Karpas-422 (cell line): ENCODE measurements around the gene CCDC85C. TPM values are rescaled to one million over a fixed set of nuclear protein-coding genes. Genes with fewer than 3 reads are reported as not detected.

Experiments
- DNase-seq: peaks from one replicate; pipeline ENCODE4 v3.0.0-alpha.2; 2015
- H2AFZ ChIP-seq: fragments of 200-600 bp; sonication (generic); 2 replicates; pipeline ENCODE4 v1.6.1; 2014; ENCODE audit warnings: antibody characterized with exemption, low read length, mixed read lengths
- H3K27ac ChIP-seq: fragments of 200-600 bp; sonication (generic); 2 replicates; pipeline ENCODE4 v1.5.1; 2014; ENCODE audit warnings: mild to moderate bottlenecking, low read length, moderate library complexity
- H3K27me3 ChIP-seq: fragments of 200-600 bp; sonication (generic); 2 replicates; pipeline ENCODE4 v1.6.1; 2014; ENCODE audit warnings: low read length, mixed read lengths
- H3K36me3 ChIP-seq: fragments of 200-600 bp; sonication (generic); 2 replicates; pipeline ENCODE4 v1.6.1; 2014; ENCODE audit warnings: low read length, mixed read lengths; ENCODE audit not compliant: insufficient read depth
- H3K4me1 ChIP-seq: fragments of 200-600 bp; sonication (generic); 2 replicates; pipeline ENCODE4 v1.6.1; 2014; ENCODE audit warnings: mild to moderate bottlenecking, low read length, mixed read lengths
- H3K4me2 ChIP-seq: fragments of 200-600 bp; sonication (generic); 2 replicates; pipeline ENCODE4 v1.6.1; 2014; ENCODE audit warnings: low read length, low read depth, mild to moderate bottlenecking; ENCODE audit not compliant: poor library complexity, severe bottlenecking
- H3K4me3 ChIP-seq: fragments of 200-600 bp; sonication (generic); 2 replicates; pipeline ENCODE4 v1.5.1; 2014; ENCODE audit warnings: mild to moderate bottlenecking, antibody characterized with exemption, low read length, mixed read lengths
- H3K79me2 ChIP-seq: fragments of 200-600 bp; sonication (generic); 2 replicates; pipeline ENCODE4 v1.6.1; 2014; ENCODE audit warnings: mild to moderate bottlenecking, low read length, mixed read lengths
- H3K9ac ChIP-seq: fragments of 200-600 bp; sonication (generic); 2 replicates; pipeline ENCODE4 v1.6.0; 2014; ENCODE audit warnings: low read length
- H3K9me2 ChIP-seq: fragments of 200-600 bp; sonication (generic), shearing (Covaris generic); replicated peaks from 2 replicates; pipeline ENCODE4 v1.6.0; 2014; ENCODE audit warnings: mild to moderate bottlenecking, low read length, moderate library complexity; ENCODE audit not compliant: insufficient read depth
- H3K9me3 ChIP-seq: fragments of 300-700, 200-600 bp; sonication (generic); 2 replicates; pipeline ENCODE4 v1.6.1; 2014; ENCODE audit warnings: low read length, mixed read lengths
- H4K20me1 ChIP-seq: fragments of 200-600 bp; sonication (generic); 2 replicates; pipeline ENCODE4 v1.6.1; 2014; ENCODE audit warnings: mild to moderate bottlenecking, antibody characterized with exemption, low read length, low read depth; ENCODE audit not compliant: insufficient read depth
- total RNA-seq: library from RNA; depleted of rRNA; stranded (reverse); fragments of >200 nt; shearing (Covaris generic); gene quantifications from 2 replicates; pipeline ENCODE4 v1.2.3, GENCODE V29; 2014; ENCODE audit warnings: low replicate concordance

CCDC85C gene
- total RNA-seq, 1 experiment from 2014 or later, result 18.3 TPM

DNA sequence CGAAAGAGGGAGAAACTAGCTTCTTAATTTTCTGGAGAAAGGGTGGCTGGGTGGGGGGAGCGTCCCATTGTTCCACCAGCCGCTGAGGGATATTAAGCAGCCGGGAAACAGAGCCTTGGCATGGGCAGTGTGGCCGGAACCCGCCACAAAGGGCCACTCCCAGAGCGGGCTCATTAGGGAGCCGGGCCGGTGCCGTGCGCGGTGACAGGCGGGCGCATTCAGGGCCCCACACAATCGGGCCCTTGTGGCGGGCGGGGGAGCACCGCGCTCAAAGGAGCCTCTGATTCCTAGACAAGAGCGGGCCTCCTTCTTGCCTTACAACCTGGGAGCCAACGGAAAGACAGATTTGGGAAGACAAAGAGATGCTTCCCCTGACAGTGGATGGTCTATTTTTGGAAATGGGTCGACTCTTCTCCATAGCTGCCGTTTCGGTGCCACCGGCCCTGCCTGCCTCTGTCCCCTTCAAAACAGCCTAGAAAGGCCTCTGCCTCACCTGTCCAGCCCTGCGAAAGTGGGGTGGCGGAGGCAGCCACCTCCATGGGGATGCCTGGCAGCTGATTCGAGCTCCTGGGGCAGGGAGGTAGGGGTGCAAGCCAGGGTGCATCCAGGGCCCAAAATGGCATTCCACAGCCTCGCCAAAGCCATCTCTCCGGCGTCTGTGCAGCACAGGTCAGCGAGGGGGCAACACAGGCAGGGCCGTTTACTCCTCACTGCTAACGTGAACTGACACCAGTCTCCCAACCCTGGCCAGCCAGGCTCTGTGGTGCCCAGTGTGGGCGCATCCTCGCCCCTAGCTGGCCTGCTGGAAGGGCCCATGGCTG lies 10.9 kb downstream of the CCDC85C start:
- H3K79me2 ChIP-seq, result no peaks in the 10 kb centered on the region
- H3K4me3 ChIP-seq, result no peak overlapping the region
- no peak overlapping the region for H3K4me2 ChIP-seq
- no peak for DNase-seq
- no peaks in the 10 kb centered on the region for H3K36me3 ChIP-seq
- no peaks in the 10 kb centered on the region for H3K9me3 ChIP-seq
- no peaks in the 10 kb centered on the region for H4K20me1 ChIP-seq
- no peaks in the 10 kb centered on the region for H3K9me2 ChIP-seq
- H3K9ac ChIP-seq, result no peak overlapping the region
- no peak overlapping the region for H3K27ac ChIP-seq
- H3K4me1 ChIP-seq, result no peaks in the 10 kb centered on the region
- H2AFZ ChIP-seq, result no peak overlapping the region
- no peaks in the 10 kb centered on the region for H3K27me3 ChIP-seq

DNA sequence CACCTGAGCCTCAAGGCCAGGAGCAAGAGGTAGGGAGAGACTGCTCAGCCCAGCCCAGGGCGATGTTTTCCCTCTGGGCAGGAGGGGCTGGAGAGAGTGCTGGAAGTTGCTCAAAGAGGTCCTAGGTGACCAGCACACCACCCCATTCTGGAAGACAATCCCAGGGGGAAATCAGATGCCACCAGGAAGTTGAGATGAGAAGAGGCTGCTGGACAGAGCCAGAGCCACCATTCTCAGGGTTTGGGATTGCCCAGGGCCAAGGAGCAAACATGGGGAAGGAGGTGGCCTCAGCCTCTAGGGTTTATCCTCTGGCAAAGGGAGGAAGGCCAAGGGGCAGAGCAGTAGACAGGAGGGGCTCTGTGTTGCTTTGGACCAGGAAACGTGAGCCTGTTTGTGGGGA lies 11.6 kb downstream of the CCDC85C start:
- Histone ChIP-seq H3K79me2 (no peaks in the 10 kb centered on the region), H3K4me3 (no peak overlapping the region)

DNA sequence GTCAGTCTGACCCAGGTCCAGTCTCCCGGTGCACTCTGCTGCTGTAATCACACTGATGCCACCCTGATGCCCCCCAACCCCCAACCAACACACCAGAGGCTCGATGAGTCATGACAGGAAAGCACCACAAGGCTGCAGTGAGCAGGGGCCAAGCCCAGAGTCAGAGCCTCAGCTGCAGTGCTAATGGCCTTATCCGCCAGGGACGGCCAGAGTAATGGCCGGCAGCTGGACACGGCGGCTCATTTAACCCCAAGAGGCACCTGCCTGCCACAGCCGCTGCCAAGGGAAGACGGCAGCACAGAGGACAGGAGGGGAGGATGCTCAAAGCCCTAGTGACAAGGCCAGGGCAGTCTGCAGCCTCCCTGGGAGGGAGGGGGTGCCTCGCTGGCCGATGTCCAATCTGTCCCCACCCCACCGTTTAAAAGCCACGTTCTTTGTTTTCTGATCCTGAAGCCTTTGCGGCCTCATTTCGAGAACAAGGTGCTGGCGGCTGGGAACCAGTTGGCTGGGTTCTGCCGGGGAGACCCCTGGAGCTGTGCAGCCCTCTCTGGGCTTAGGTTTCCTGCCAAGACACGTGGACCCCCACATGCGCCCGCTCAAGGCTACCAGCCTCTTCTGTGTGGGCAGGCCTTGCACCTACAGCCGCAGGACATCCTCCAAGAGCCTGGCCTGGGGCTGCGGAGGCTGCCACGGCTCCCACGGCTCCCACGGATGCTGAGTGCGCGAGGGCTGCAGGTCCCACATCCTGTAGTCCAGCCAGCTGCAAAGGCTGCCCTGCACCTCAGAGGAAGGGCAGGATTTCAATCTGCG lies 13.1 kb downstream of the CCDC85C start:
- H3K79me2 ChIP-seq, result no peaks in the 10 kb centered on the region
- no peak for DNase-seq
- H3K27ac ChIP-seq, result no peak overlapping the region
- no peaks in the 10 kb centered on the region for H3K4me1 ChIP-seq
- no peaks in the 10 kb centered on the region for H3K27me3 ChIP-seq
- H3K4me3 ChIP-seq, result no peak overlapping the region
- no peaks in the 10 kb centered on the region for H3K9me3 ChIP-seq
- no peak overlapping the region for H2AFZ ChIP-seq
- no peaks in the 10 kb centered on the region for H3K36me3 ChIP-seq
- no peaks in the 10 kb centered on the region for H3K9me2 ChIP-seq
- H3K4me2 ChIP-seq, result no peak overlapping the region
- no peaks in the 10 kb centered on the region for H4K20me1 ChIP-seq
- H3K9ac ChIP-seq, result no peak overlapping the region

More for the DNA sequence above, 11.6 kb downstream of the CCDC85C start:
- Histone ChIP-seq H3K4me2 (no peak overlapping the region), H2AFZ (no peak overlapping the region), H3K9me2 (no peaks in the 10 kb centered on the region), H3K9ac (no peak overlapping the region), H3K27ac (no peak overlapping the region), H4K20me1 (no peaks in the 10 kb centered on the region), H3K9me3 (no peaks in the 10 kb centered on the region), H3K4me1 (no peaks in the 10 kb centered on the region), H3K36me3 (no peaks in the 10 kb centered on the region), H3K27me3 (no peaks in the 10 kb centered on the region)
- no peak for DNase-seq

DNA sequence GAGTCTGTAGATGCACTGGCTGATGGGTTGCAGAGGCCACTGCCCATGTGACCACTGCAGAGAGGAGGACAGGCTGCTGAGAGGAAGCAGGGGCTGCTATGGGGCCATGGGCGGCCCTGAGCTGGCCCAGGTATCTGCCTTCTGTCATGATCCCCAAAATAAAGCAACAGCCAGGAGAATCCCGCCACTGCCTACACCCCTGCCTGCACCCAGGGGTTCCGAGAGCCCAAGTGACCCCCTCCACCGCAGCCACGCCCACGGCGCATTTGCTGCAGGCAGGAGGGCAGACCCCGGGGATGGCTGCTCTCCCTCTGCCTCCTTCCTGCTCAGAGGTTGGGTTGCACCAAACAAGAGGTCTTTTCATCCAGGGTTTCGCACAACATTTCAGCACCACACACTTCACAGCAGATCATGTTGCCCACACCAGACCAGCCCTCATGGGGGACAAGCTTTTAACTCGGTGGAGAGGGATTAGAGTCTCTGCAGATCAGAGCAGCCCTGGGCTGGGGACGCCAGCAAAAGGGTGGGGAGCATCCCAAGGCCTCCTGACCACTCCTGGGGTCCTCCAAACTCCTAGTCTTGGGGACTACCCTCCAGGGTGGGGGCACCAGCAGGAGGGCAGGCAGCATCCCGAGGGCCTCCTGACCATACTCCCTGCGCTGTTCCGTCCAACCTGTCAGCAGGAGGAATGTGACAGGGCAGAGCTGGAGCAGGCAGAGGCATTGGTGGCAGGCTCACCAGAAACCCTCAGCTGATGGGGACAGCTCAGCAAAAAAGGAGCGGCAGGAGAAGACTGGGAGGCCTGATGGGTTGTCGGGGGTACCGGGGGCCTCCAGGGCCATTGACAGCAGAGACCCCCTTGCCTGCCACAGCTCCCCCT lies 14.1 kb downstream of the CCDC85C start:
- Histone ChIP-seq H3K4me2 (no peak overlapping the region), H4K20me1 (no peaks in the 10 kb centered on the region), H2AFZ (no peak overlapping the region), H3K9me2 (no peaks in the 10 kb centered on the region), H3K4me1 (peaks cover 8% of the 10 kb centered on the region), H3K36me3 (no peaks in the 10 kb centered on the region), H3K9ac (no peak overlapping the region), H3K4me3 (no peak overlapping the region), H3K27ac (no peak overlapping the region), H3K9me3 (no peaks in the 10 kb centered on the region), H3K27me3 (no peaks in the 10 kb centered on the region), H3K79me2 (no peaks in the 10 kb centered on the region)
- DNase-seq, result no peak

DNA sequence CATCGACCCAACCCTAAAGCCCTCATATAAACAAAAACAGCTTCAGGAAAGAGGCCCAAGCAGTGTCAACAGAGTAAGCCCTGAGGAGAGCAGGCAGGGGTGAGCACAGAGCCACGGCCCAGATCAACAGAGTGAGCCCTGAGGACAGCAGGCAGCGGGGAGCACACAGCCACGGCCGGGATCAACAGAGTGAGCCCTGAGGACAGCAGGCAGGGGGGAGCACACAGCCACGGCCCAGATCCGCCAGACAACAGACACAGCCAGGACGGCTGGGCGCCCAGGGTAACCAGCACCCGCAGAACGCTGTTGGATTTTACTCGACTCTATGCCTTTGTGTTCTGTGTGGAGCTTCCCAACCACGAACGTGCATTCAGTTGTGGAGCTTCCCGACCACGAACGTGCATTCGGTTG lies 15.0 kb downstream of the CCDC85C start:
- H2AFZ ChIP-seq, result no peak overlapping the region
- H3K9ac ChIP-seq, result no peak overlapping the region
- H3K4me2 ChIP-seq, result no peak overlapping the region
- DNase-seq, result no peak
- no peaks in the 10 kb centered on the region for H4K20me1 ChIP-seq
- H3K79me2 ChIP-seq, result no peaks in the 10 kb centered on the region
- no peak overlapping the region for H3K4me3 ChIP-seq
- H3K9me3 ChIP-seq, result no peaks in the 10 kb centered on the region
- H3K36me3 ChIP-seq, result no peaks in the 10 kb centered on the region
- H3K9me2 ChIP-seq, result no peaks in the 10 kb centered on the region
- peaks cover 8% of the 10 kb centered on the region for H3K4me1 ChIP-seq
- no peak overlapping the region for H3K27ac ChIP-seq
- H3K27me3 ChIP-seq, result no peaks in the 10 kb centered on the region

DNA sequence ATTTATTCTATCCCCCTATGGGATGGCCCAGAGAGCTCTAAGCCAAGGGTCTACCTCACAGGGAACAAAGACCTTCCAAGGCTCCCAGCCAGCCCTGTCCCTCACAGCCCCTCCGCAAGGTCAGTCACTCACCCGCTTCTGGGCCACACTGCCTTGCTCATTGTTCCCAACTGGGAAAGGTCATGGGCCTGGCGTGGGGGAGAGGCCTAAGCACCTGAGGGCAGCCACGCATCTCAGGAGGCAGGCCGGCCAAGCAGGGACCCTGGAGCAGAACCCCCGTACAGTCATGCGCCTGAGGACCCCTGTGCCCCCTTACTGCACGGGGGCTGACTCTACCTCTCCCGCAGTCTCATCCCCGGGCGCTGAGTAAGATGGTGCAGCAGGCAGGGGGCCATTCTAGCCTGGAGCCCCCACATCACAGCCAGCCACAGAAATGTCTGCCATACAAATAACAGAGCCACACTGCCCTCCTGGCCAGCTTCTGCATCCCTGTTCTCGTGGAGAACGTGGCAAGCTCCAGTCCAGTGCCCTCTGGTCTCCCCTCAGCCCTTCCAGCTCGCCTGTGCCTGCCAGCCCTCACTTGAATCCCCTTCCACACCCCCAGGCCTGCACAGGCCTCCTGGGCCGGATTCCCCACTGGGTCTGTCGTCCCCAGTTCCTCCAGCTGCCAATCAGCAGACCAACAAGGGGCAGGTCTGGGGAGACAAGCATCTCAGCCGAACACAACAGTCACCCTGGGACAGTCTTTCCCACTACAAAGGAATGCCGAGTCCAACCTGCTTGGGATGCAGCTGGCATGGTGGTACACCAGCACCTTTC lies 16.3 kb downstream of the CCDC85C start:
- H4K20me1 ChIP-seq, result no peaks in the 10 kb centered on the region
- H3K4me1 ChIP-seq, result peaks cover 8% of the 10 kb centered on the region
- no peaks in the 10 kb centered on the region for H3K9me2 ChIP-seq
- no peak overlapping the region for H3K4me2 ChIP-seq
- no peak for DNase-seq
- no peaks in the 10 kb centered on the region for H3K9me3 ChIP-seq
- H3K27me3 ChIP-seq, result no peaks in the 10 kb centered on the region
- H3K79me2 ChIP-seq, result no peaks in the 10 kb centered on the region
- no peak overlapping the region for H3K27ac ChIP-seq
- no peak overlapping the region for H2AFZ ChIP-seq
- H3K9ac ChIP-seq, result no peak overlapping the region
- H3K4me3 ChIP-seq, result no peak overlapping the region
- H3K36me3 ChIP-seq, result no peaks in the 10 kb centered on the region

DNA sequence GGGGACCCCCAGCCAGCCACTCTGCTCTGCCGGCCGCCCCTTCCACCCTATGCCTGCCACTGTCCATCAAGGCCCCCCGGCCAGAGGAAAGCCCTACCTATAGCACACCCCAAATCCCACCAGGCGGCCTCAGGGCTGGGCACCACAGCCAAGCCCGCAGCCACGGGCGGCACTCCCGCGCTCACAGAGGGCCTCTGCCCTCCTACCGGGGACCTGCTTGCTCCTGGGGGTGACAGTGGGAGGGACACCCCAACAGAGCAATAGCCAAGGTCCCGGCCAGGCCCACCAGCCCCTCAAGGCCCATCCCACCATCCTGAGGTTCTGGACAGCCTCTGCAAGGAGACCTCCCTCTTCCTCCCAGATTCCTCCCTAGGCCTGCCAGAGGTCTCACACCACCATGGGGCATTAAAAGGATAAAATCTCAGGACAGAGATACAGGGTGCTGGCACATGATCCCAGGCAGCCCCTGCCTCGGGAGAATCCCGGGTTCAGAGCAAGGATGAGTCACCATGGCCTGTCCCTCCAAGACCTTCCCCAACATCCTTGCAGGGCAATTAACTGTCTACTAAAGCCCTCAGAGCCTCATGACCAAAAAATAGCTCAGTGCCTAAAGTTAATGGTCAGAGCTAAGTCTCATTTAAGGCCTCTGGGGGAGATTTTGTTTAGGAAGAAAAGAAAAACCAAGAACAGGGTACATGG lies 17.1 kb downstream of the CCDC85C start:
- H2AFZ ChIP-seq, result no peak overlapping the region
- no peak overlapping the region for H3K27ac ChIP-seq
- no peak overlapping the region for H3K4me3 ChIP-seq
- no peak overlapping the region for H3K9ac ChIP-seq
- no peak for DNase-seq
- H3K4me2 ChIP-seq, result no peak overlapping the region
- peaks cover 8% of the 10 kb centered on the region for H3K4me1 ChIP-seq
- no peaks in the 10 kb centered on the region for H3K36me3 ChIP-seq
- no peaks in the 10 kb centered on the region for H4K20me1 ChIP-seq
- H3K9me3 ChIP-seq, result no peaks in the 10 kb centered on the region
- H3K79me2 ChIP-seq, result no peaks in the 10 kb centered on the region
- no peaks in the 10 kb centered on the region for H3K27me3 ChIP-seq
- no peaks in the 10 kb centered on the region for H3K9me2 ChIP-seq
